ENCODE results near the gene CLCN4.

Gene CLCN4

DNA sequence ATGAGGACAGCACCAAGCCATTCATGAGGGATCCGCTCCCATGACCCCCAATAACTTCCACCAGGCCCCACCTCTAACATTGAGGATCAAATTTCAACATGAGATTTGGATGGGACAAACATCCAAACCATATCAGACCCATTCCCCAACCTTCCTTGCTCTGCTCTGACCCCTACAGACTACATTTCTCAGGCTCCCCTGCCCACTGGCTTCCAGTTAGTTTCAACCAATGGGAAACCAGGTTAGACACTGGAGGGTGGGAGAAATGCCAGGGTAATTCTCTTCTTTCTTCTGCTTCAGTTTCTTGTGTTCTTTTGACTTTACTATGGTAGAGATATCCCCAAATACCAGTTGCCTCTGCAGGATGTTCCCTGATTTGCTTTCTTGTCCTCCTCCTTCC, 125.7 kb downstream of the CLCN4 start:
- DNase-seq (ENCODE audit: low spot score in 2 of 2) (no peak), ATAC-seq (ENCODE audit: low read depth) (no peak)
- peaks cover 6% of the 10 kb centered on the region for H3K27me3 Mint-ChIP-seq

GRCh38 chrX:10286195-10286594, 129.4 kb downstream of the CLCN4 start:
- DNase-seq (ENCODE audit: low spot score in 2 of 2): no peak
- Mint-ChIP-seq H3K36me3 (no peaks in the 10 kb centered on the region), H3K4me3 (no peak overlapping the region), H3K4me1 (no peaks in the 10 kb centered on the region), H3K27me3 (peaks cover 10% of the 10 kb centered on the region), H3K27ac (no peak overlapping the region), H3K9me3 (peaks cover 1% of the 10 kb centered on the region)
- ATAC-seq (ENCODE audit: low read depth): no peak

More for the DNA sequence above, 125.7 kb downstream of the CLCN4 start:
- no peak overlapping the region for H3K4me3 Mint-ChIP-seq
- H3K4me1 Mint-ChIP-seq: no peaks in the 10 kb centered on the region
- no peak overlapping the region for H3K27ac Mint-ChIP-seq
- peaks cover 1% of the 10 kb centered on the region for H3K9me3 Mint-ChIP-seq
- no peaks in the 10 kb centered on the region for H3K36me3 Mint-ChIP-seq
